ENCODE results near the gene PTPN11. TPM values are rescaled to one million over a fixed set of nuclear protein-coding genes. Genes with fewer than 3 reads are reported as not detected.

The PTPN11 gene
- total RNA-seq (100 to 1,000 TPM; 110 to 176 TPM), polyA plus RNA-seq (10 to 100 TPM; 39.5 to 85.9 TPM)
- long read RNA-seq, donor 1, full-length matches to known transcripts = 5 of 81 reads
- long read RNA-seq, donor 1, partial matches to known transcripts = 43 of 81 reads
- long read RNA-seq, donor 1, other reads (novel, unspliced or antisense) = 33 of 81 reads
- long read RNA-seq, donor 2, full-length matches to known transcripts = 29 of 58 reads
- long read RNA-seq, donor 2, partial matches to known transcripts = 17 of 58 reads
- long read RNA-seq, donor 2, other reads (novel, unspliced or antisense) = 12 of 58 reads

GRCh38 chr12:112418608-112419296 lies at the start of gene PTPN11:
Gene PTPN11 (plus strand): TSS chr12:112418947. CDS start chr12:112419112, 165 bp downstream.
- DNase-seq (peak; percentile 92 to 97), ATAC-seq (ENCODE audit: low FRiP score) (peak; percentile 96)
- 0 to 1% methylated on average over 45 to 89 of the region's 89 CpGs for WGBS, 2 donors
- Histone ChIP-seq H3K4me1 (ENCODE audit: control insufficient read depth in 1 of 2, insufficient read depth in 2 of 2, low read length in 2 of 2) (peaks cover 0 to 1% of the 10 kb centered on the region in 2 donors), H3K27me3 (ENCODE audit: control insufficient read depth in 1 of 2, insufficient read depth in 2 of 2, low read length in 1 of 2) (no peaks in the 10 kb centered on the region), H3K27ac (ENCODE audit: low read depth in 1 of 2, low read length in 2 of 2) (peak within 1 kb of the TSS; percentile 96 to 97), H3K4me3 (ENCODE audit: low read length in 2 of 2) (peak within 1 kb of the TSS; percentile 68 to 92), H3K9me3 (ENCODE audit: control insufficient read depth, low read length) (no peaks in the 10 kb centered on the region), H3K36me3 (ENCODE audit: control insufficient read depth in 1 of 2, insufficient read depth in 2 of 2, low read length in 1 of 2) (no peaks in the 10 kb centered on the region)
- intact Hi-C loops (cut with DNase I) = no loop called here

- ATAC-seq (ENCODE audit: low FRiP score) (no peak), DNase-seq (no peak)
- no peaks in the 10 kb centered on the region for H3K27me3 ChIP-seq (ENCODE audit: control insufficient read depth in 1 of 2, insufficient read depth in 2 of 2, low read length in 1 of 2)
- no peaks in the 10 kb centered on the region for H3K9me3 ChIP-seq (ENCODE audit: control insufficient read depth, low read length)
- intact Hi-C loops (cut with DNase I) = no loop called here
- 8 to 10% methylated on average over 1 of the region's 1 CpG for WGBS, 2 donors
- no peak overlapping the region for H3K4me3 ChIP-seq (ENCODE audit: low read length in 2 of 2)
- no peak overlapping the region for H3K27ac ChIP-seq (ENCODE audit: low read depth in 1 of 2, low read length in 2 of 2)
- H3K4me1 ChIP-seq (ENCODE audit: control insufficient read depth in 1 of 2, insufficient read depth in 2 of 2, low read length in 2 of 2) = no peaks in the 10 kb centered on the region
- no peaks in the 10 kb centered on the region for H3K36me3 ChIP-seq (ENCODE audit: control insufficient read depth in 1 of 2, insufficient read depth in 2 of 2, low read length in 1 of 2)
Measured at GRCh38 chr12:112370199-112370598, 48.5 kb upstream of the PTPN11 start.

GRCh38 chr12:112370868-112371510 lies 47.8 kb upstream of the PTPN11 start:
- Histone ChIP-seq H3K4me1 (ENCODE audit: control insufficient read depth in 1 of 2, insufficient read depth in 2 of 2, low read length in 2 of 2) (no peaks in the 10 kb centered on the region), H3K27me3 (ENCODE audit: control insufficient read depth in 1 of 2, insufficient read depth in 2 of 2, low read length in 1 of 2) (no peaks in the 10 kb centered on the region), H3K4me3 (ENCODE audit: low read length in 2 of 2) (no peak overlapping the region), H3K36me3 (ENCODE audit: control insufficient read depth in 1 of 2, insufficient read depth in 2 of 2, low read length in 1 of 2) (no peaks in the 10 kb centered on the region), H3K9me3 (ENCODE audit: control insufficient read depth, low read length) (no peaks in the 10 kb centered on the region), H3K27ac (ENCODE audit: low read depth in 1 of 2, low read length in 2 of 2) (no peak overlapping the region)
- DNase-seq = no peak
- WGBS, 2 donors = 82 to 86% methylated on average over 8 of the region's 8 CpGs
- intact Hi-C loops (cut with DNase I) = no loop called here
- no peak for ATAC-seq (ENCODE audit: low FRiP score)

DNA sequence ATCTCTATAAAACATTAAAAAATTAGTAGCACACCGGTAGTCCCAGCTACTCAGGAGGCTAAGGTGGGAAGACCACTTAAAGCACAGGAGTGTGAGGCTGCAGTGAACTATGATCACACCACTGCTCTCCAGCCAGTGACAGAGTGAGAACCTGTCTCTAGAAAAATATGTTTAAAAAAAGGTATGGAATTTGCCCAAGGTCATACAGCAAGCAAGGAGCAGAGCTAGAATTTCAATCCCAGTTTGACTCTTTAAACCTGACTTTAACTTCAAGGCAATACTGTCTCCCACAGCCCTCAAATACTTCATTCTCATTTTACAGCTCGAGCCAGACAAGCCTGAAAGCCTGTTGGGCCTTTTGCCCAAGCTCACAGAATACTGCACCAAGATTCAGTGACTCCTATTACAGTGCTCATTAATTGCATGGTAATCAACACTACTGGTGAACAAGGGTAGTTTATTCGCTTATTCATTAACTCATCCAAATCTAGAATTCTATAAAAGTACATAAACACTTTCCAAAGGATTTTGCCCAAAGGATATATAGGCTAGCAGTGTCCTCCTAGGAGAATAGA lies 44.5 kb upstream of the PTPN11 start:
- intact Hi-C loops (cut with DNase I) = no loop called here
- no peak overlapping the region for H3K4me3 ChIP-seq (ENCODE audit: low read length in 2 of 2)
- H3K27ac ChIP-seq (ENCODE audit: low read depth in 1 of 2, low read length in 2 of 2) = no peak overlapping the region
- ATAC-seq (ENCODE audit: low FRiP score) (no peak), DNase-seq (no peak)
- H3K9me3 ChIP-seq (ENCODE audit: control insufficient read depth, low read length) = no peaks in the 10 kb centered on the region
- 77 to 80% methylated on average over 3 of the region's 3 CpGs for WGBS, 2 donors
- no peaks in the 10 kb centered on the region for H3K4me1 ChIP-seq (ENCODE audit: control insufficient read depth in 1 of 2, insufficient read depth in 2 of 2, low read length in 2 of 2)
- no peaks in the 10 kb centered on the region for H3K36me3 ChIP-seq (ENCODE audit: control insufficient read depth in 1 of 2, insufficient read depth in 2 of 2, low read length in 1 of 2)
- H3K27me3 ChIP-seq (ENCODE audit: control insufficient read depth in 1 of 2, insufficient read depth in 2 of 2, low read length in 1 of 2) = no peaks in the 10 kb centered on the region

DNA sequence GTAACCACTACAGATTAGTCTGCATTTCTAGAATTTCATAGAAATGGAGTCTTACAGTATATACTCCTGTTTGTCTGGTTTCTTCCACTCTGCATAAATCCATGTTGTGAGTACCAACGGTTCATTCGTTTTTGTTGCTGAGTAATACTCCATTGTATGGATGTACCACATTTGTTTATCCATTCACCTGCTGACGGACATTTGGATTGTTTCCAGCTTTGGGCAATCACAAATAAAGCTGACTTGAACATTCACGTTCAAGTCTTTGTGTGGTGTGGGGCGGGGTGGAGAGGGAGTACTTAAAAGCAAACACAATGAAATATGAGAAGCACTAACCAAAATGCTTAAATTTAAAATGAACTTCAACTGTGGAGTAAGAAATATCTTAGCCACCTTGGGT lies 43.6 kb upstream of the PTPN11 start:
- no peak overlapping the region for H3K4me3 ChIP-seq (ENCODE audit: low read length in 2 of 2)
- no peak for DNase-seq
- intact Hi-C loops (cut with DNase I) = no loop called here
- H3K9me3 ChIP-seq (ENCODE audit: control insufficient read depth, low read length) = no peaks in the 10 kb centered on the region
- 78% methylated on average over 5 of the region's 5 CpGs for WGBS, 2 donors
- H3K27ac ChIP-seq (ENCODE audit: low read depth in 1 of 2, low read length in 2 of 2) = no peak overlapping the region
- no peaks in the 10 kb centered on the region for H3K27me3 ChIP-seq (ENCODE audit: control insufficient read depth in 1 of 2, insufficient read depth in 2 of 2, low read length in 1 of 2)
- no peaks in the 10 kb centered on the region for H3K36me3 ChIP-seq (ENCODE audit: control insufficient read depth in 1 of 2, insufficient read depth in 2 of 2, low read length in 1 of 2)
- no peak for ATAC-seq (ENCODE audit: low FRiP score)
- H3K4me1 ChIP-seq (ENCODE audit: control insufficient read depth in 1 of 2, insufficient read depth in 2 of 2, low read length in 2 of 2) = no peaks in the 10 kb centered on the region

DNA sequence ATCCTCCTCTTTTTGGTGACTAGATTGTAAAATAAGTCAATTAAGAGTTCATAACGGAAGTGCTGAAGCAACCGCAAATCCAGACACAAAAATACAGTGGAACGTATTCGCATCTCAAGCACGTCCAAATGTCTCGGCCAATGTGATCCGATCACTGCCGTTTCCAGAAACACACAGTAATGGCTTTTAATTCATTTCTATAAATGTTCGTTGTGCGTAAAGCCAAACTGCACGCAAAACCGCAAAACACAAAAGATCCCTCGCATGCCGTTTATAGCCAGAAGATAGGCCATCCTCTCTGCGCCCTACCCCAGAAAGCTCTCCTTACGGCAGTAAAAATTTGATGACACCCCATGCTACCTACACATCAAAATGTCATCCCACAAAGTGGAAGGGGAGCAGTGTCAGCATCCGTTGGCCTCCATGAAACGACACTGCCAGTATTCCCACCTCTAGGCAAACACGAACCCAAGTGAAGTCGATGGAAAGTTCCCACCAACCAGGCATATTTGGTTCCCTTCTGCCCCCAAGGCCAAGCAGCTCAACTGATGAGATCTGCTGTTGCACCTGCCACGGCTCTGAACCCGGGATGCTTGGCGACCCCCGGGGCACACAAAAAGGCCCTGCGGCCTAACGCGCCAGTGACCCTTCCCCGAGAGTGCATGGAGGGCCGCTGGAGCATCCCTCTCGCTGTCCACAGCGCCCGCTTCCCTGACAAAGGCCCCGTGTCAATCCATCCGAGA lies 37.9 kb upstream of the PTPN11 start:
- no peaks in the 10 kb centered on the region for H3K9me3 ChIP-seq (ENCODE audit: control insufficient read depth, low read length)
- ATAC-seq (ENCODE audit: low FRiP score) (no peak), DNase-seq (no peak)
- intact Hi-C loops (cut with DNase I) = loop anchor here (10.0 kb wide), 2 partner anchors 106 to 436 kb away; no protein-coding TSS in a partner anchor
- peak overlapping the region; percentile 77 to 95 for H3K4me3 ChIP-seq (ENCODE audit: low read length in 2 of 2)
- 51% methylated on average over 34 of the region's 34 CpGs for WGBS, 2 donors
- H3K36me3 ChIP-seq (ENCODE audit: control insufficient read depth in 1 of 2, insufficient read depth in 2 of 2, low read length in 1 of 2) = no peaks in the 10 kb centered on the region
- H3K4me1 ChIP-seq (ENCODE audit: control insufficient read depth in 1 of 2, insufficient read depth in 2 of 2, low read length in 2 of 2) = no peaks in the 10 kb centered on the region
- H3K27ac ChIP-seq (ENCODE audit: low read depth in 1 of 2, low read length in 2 of 2) = no peak overlapping the region
- H3K27me3 ChIP-seq (ENCODE audit: control insufficient read depth in 1 of 2, insufficient read depth in 2 of 2, low read length in 1 of 2) = no peaks in the 10 kb centered on the region

DNA sequence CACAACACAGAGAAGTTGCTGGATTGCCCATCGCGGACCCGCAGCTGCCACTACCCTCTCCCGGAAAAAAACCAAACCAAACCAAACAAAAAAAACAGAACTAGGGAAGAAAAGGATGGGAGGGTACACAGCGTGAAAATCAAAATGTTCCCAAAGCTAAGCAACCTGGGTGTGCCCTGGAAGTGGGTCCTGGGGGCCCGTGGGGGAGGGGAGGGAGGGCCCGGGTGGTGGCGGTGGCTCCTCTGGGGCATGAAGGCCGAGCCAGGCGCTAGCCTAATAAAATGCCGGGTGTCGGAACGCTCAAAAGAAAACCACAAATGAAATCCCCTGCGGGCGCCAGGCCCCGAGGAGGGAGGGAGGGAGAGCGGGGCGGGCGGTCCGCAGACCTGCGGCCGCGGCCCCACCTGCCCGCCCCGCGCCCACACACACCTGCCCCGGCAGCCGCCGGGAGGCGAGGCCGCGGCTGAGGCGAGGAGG lies 37.3 kb upstream of the PTPN11 start:
- ATAC-seq (ENCODE audit: low FRiP score) (peak; percentile 20), DNase-seq (no peak)
- intact Hi-C loops (cut with DNase I) = loop anchor here (10.0 kb wide), 2 partner anchors 107 to 437 kb away; no protein-coding TSS in a partner anchor
- Histone ChIP-seq H3K27ac (ENCODE audit: low read depth in 1 of 2, low read length in 2 of 2) (peak overlapping the region in 1 of 2 donors; percentile 58), H3K9me3 (ENCODE audit: control insufficient read depth, low read length) (no peaks in the 10 kb centered on the region), H3K27me3 (ENCODE audit: control insufficient read depth in 1 of 2, insufficient read depth in 2 of 2, low read length in 1 of 2) (no peaks in the 10 kb centered on the region), H3K36me3 (ENCODE audit: control insufficient read depth in 1 of 2, insufficient read depth in 2 of 2, low read length in 1 of 2) (no peaks in the 10 kb centered on the region), H3K4me3 (ENCODE audit: low read length in 2 of 2) (peak overlapping the region; percentile 77 to 95), H3K4me1 (ENCODE audit: control insufficient read depth in 1 of 2, insufficient read depth in 2 of 2, low read length in 2 of 2) (no peaks in the 10 kb centered on the region)
- 0 to 2% methylated on average over 16 to 33 of the region's 33 CpGs for WGBS, 2 donors
